ENCODE measurements around the gene PSMA6.

The PSMA6 gene

DNA sequence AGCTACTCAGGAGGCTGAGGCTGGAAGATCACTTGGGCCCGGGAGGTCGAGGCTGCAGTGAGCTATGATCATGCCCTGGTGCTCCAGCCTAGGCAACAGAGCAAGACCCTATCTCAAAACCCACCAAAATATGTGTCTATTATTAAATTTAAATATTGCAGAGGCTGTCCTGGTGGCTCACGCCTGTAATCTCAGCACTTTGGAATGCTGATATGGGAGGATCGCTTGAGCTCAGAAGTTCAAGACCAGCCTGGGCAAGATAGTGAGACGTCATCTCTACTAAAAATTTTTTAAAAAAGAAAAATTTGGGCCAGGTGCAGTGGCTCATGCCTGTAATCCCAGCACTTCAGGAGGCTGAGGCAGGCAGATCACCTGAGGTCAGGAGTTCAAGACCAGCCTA lies 13.9 kb downstream of the PSMA6 start:
- ChIA-PET POLR2A (interaction anchor here (1.3 kb wide), 1 partner anchor 98 kb away, joined by 7 read pairs; the partner anchor contains the start of gene NFKBIA), CTCF (interaction anchor here (1.4 kb wide), 1 partner anchor 17 kb away, joined by 3 read pairs; no protein-coding TSS in a partner anchor)
- no peak for DNase-seq (ENCODE audit: low read depth, low spot score)
- TF ChIP-seq, protein P1, sequence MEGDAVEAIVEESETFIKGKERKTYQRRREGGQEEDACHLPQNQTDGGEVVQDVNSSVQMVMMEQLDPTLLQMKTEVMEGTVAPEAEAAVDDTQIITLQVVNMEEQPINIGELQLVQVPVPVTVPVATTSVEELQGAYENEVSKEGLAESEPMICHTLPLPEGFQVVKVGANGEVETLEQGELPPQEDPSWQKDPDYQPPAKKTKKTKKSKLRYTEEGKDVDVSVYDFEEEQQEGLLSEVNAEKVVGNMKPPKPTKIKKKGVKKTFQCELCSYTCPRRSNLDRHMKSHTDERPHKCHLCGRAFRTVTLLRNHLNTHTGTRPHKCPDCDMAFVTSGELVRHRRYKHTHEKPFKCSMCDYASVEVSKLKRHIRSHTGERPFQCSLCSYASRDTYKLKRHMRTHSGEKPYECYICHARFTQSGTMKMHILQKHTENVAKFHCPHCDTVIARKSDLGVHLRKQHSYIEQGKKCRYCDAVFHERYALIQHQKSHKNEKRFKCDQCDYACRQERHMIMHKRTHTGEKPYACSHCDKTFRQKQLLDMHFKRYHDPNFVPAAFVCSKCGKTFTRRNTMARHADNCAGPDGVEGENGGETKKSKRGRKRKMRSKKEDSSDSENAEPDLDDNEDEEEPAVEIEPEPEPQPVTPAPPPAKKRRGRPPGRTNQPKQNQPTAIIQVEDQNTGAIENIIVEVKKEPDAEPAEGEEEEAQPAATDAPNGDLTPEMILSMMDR (IDR thresholded peaks at IDR 0.05; ENCODE audit: insufficient read depth, low read length, missing control alignments): no peak
- H3K4me3 ChIP-seq (ENCODE audit: low read depth, low read length): no peak overlapping the region

DNA sequence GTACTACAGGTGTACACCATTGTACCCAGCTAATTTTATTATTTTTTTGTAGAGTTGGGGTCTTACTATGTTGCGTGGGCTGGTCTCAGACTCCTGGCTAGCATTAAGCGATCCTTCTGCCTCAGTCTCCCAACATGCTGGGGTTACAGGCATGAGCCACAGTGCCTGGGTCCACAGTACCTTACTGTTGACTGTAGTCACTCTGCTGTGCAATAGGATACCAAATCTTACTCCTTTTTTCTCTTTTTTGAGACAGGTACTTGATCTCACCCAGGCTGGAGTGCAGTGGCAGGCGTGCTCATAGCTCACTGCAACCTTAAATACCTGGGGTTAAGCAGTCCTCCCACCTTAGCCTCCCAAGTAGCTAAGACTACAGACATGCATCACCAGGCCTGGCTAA lies 25.6 kb downstream of the PSMA6 start:
- ChIA-PET POLR2A (no interaction called here), CTCF (interaction anchor here (0.6 to 1.8 kb wide), 3 partner anchors 36 to 103 kb away, joined by 3 to 6 read pairs (median 4); partner anchors contain the start of gene NFKBIA)
- no peak overlapping the region for H3K4me3 ChIP-seq (ENCODE audit: low read depth, low read length)
- TF ChIP-seq, protein P1 (IDR thresholded peaks at IDR 0.05; ENCODE audit: insufficient read depth, low read length, missing control alignments): no peak
- no peak for DNase-seq (ENCODE audit: low read depth, low spot score)

DNA sequence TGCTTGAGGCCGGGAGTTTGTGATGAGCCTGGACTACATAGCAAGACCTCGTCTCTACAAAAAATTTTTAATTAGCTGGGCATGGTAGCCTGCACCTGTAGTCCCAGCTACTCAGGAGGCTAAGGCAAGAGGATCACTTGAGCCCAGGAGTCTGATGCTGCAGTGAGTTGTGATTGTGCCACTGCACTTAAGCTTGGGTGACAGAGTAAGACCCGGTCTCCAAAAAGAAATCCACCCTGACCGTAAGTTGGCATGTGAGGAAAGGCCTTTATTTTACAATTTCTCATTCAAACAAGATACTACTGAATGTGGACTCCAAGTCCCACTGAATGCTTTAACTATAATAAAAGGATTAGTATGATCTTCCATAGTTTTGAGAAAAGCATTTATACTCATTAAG lies 27.3 kb downstream of the PSMA6 start:
- ChIA-PET CTCF (interaction anchor here (0.8 to 1.2 kb wide), 2 partner anchors 12 to 84 kb away, joined by 3 read pairs; no protein-coding TSS in a partner anchor), POLR2A (no interaction called here)
- no peak overlapping the region for H3K4me3 ChIP-seq (ENCODE audit: low read depth, low read length)
- TF ChIP-seq, protein P1 (IDR thresholded peaks at IDR 0.05; ENCODE audit: insufficient read depth, low read length, missing control alignments): no peak
- no peak for DNase-seq (ENCODE audit: low read depth, low spot score)

- ChIA-PET CTCF (interaction anchor here (1.3 kb wide), 1 partner anchor 13 kb away, joined by 3 read pairs; no protein-coding TSS in a partner anchor), POLR2A (no interaction called here)
- TF ChIP-seq, protein P1 (IDR thresholded peaks at IDR 0.05; ENCODE audit: insufficient read depth, low read length, missing control alignments): no peak
- no peak for DNase-seq (ENCODE audit: low read depth, low spot score)
- H3K4me3 ChIP-seq (ENCODE audit: low read depth, low read length): no peak overlapping the region
Measured at GRCh38 chr14:35320472-35320871, 28.3 kb downstream of the PSMA6 start.

GRCh38 chr14:35326375-35326774 lies 34.2 kb downstream of the PSMA6 start:
- H3K4me3 ChIP-seq (ENCODE audit: low read depth, low read length): no peak overlapping the region
- TF ChIP-seq, protein P1 (IDR thresholded peaks at IDR 0.05; ENCODE audit: insufficient read depth, low read length, missing control alignments): no peak
- POLR2A ChIA-PET: no interaction called here
- DNase-seq (ENCODE audit: low read depth, low spot score): no peak
- CTCF ChIA-PET: no interaction called here

- ChIA-PET POLR2A (no interaction called here), CTCF (interaction anchor here (1.6 kb wide), 1 partner anchor 9 kb away, joined by 4 read pairs; no protein-coding TSS in a partner anchor)
Measured at GRCh38 chr14:35331605-35332516, 39.7 kb downstream of the PSMA6 start.

More at GRCh38 chr14:35331605-35332516, 39.7 kb downstream of the PSMA6 start:
- TF ChIP-seq, protein P1 (IDR thresholded peaks at IDR 0.05; ENCODE audit: insufficient read depth, low read length, missing control alignments): no peak
- DNase-seq (ENCODE audit: low read depth, low spot score): no peak
- no peak overlapping the region for H3K4me3 ChIP-seq (ENCODE audit: low read depth, low read length)
